Natural killer cell treated with Interleukin-12 subunit alpha and Interleukin-12 subunit beta and Interleukin-15 and Interleukin-18, amount 100 ng/mL, for 72 hours (primary cell): ENCODE measurements around the gene CACNA2D3. TPM values are rescaled to one million over a fixed set of nuclear protein-coding genes. Genes with fewer than 3 reads are reported as not detected.
"Not testable (repeated sequence)": the region's sequence is repeated elsewhere in the genome, so short reads cannot be mapped to it uniquely, and the experiment has no call there.

ENCODE experiments used
- ATAC-seq, 2 donors: fragments of 150-1000 bp; cut with Tn5 transposase in 1 of 2; sonication (Bioruptor Pico), chemical (Tn5 transposase) in 1 of 2; 2 replicates each; pipeline ENCODE4 v1.10.0; 2021
- DNase-seq: peaks from one replicate; pipeline ENCODE4 v3.0.0; 2022; ENCODE audit warnings: low spot score
- H3K27ac Mint-ChIP-seq, 2 donors: 1 replicate in 1 of 2; 2 replicates in 1 of 2; pipeline ENCODE4 v1.8.0; 2022; ENCODE audit warnings: mixed read lengths in 2 of 2, mild to moderate bottlenecking in 1 of 2, moderate library complexity in 1 of 2
- H3K27me3 Mint-ChIP-seq, 2 donors: 1 replicate in 1 of 2; 2 replicates in 1 of 2; pipeline ENCODE4 v1.8.0; 2022; ENCODE audit warnings: mixed read lengths in 2 of 2
- H3K36me3 Mint-ChIP-seq: one replicate; pipeline ENCODE4 v1.8.0; 2022; ENCODE audit warnings: mixed read lengths
- H3K4me1 Mint-ChIP-seq, 2 donors: 1 replicate in 1 of 2; 2 replicates in 1 of 2; pipeline ENCODE4 v1.8.0; 2022; ENCODE audit warnings: low read depth in 2 of 2, mixed read lengths in 2 of 2, mild to moderate bottlenecking in 1 of 2
- H3K4me3 Mint-ChIP-seq: one replicate; pipeline ENCODE4 v1.8.0; 2022; ENCODE audit warnings: mixed read lengths
- H3K9me3 Mint-ChIP-seq: 2 replicates; pipeline ENCODE4 v1.8.0; 2022; ENCODE audit warnings: mixed read lengths
- total RNA-seq, 2 donors: library from RNA; stranded (reverse); gene quantifications; one replicate each; pipeline ENCODE4 v1.2.3, GENCODE V29; 2022

CACNA2D3 gene
- not detected for total RNA-seq

GRCh38 chr3:54122324-54123002 is at the start of gene CACNA2D3:
Gene CACNA2D3, plus strand, starts transcription at chr3:54122552.
- no peak for ATAC-seq
- no peak for DNase-seq
- H3K9me3 Mint-ChIP-seq, result no peaks in the 10 kb centered on the region
- peaks cover 36 to 48% of the 10 kb centered on the region in 2 donors for H3K27me3 Mint-ChIP-seq
- no peak within 1 kb of the TSS for H3K4me3 Mint-ChIP-seq
- H3K27ac Mint-ChIP-seq, result no peak within 1 kb of the TSS
- peaks cover 6% of the 10 kb centered on the region for H3K36me3 Mint-ChIP-seq
- peaks cover 3 to 5% of the 10 kb centered on the region in 2 donors for H3K4me1 Mint-ChIP-seq

- peaks cover 0 to 7% of the 10 kb centered on the region in 2 donors for H3K27me3 Mint-ChIP-seq
These were observed 49.0 kb upstream of the CACNA2D3 start for GRCh38 chr3:54073386-54073785.

GRCh38 chr3:54079314-54079713 is 43.0 kb upstream of the CACNA2D3 start:
- Mint-ChIP-seq H3K36me3 (no peaks in the 10 kb centered on the region), H3K4me1 (no peaks in the 10 kb centered on the region), H3K4me3 (no peak overlapping the region), H3K9me3 (no peaks in the 10 kb centered on the region), H3K27ac (no peak overlapping the region), H3K27me3 (peaks cover 6% of the 10 kb centered on the region in 2 donors)
- DNase-seq (no peak), ATAC-seq (no peak)

More at GRCh38 chr3:54073386-54073785, 49.0 kb upstream of the CACNA2D3 start:
- H3K36me3 Mint-ChIP-seq, result peaks cover 10% of the 10 kb centered on the region
- ATAC-seq (no peak), DNase-seq (no peak)
- no peak overlapping the region for H3K4me3 Mint-ChIP-seq
- H3K4me1 Mint-ChIP-seq, result no peaks in the 10 kb centered on the region
- no peak overlapping the region for H3K27ac Mint-ChIP-seq
- H3K9me3 Mint-ChIP-seq, result peaks cover 9% of the 10 kb centered on the region

- Mint-ChIP-seq H3K9me3 (no peaks in the 10 kb centered on the region), H3K4me3 (no peak overlapping the region), H3K36me3 (no peaks in the 10 kb centered on the region), H3K27ac (no peak overlapping the region), H3K27me3 (peaks cover 9 to 11% of the 10 kb centered on the region in 2 donors), H3K4me1 (no peaks in the 10 kb centered on the region)
- DNase-seq (no peak), ATAC-seq (no peak)
These were observed 42.5 kb upstream of the CACNA2D3 start for GRCh38 chr3:54079730-54080325.

GRCh38 chr3:54083921-54084320 is 38.4 kb upstream of the CACNA2D3 start:
- Mint-ChIP-seq H3K9me3 (no peaks in the 10 kb centered on the region), H3K27ac (no peak overlapping the region), H3K36me3 (no peaks in the 10 kb centered on the region), H3K4me3 (no peak overlapping the region), H3K4me1 (no peaks in the 10 kb centered on the region), H3K27me3 (peaks cover 27 to 29% of the 10 kb centered on the region in 2 donors)
- ATAC-seq (no peak), DNase-seq (no peak)

GRCh38 chr3:54085936-54086335 is 36.4 kb upstream of the CACNA2D3 start:
- peaks cover 31 to 42% of the 10 kb centered on the region in 2 donors for H3K27me3 Mint-ChIP-seq
- H3K36me3 Mint-ChIP-seq, result no peaks in the 10 kb centered on the region
- H3K4me1 Mint-ChIP-seq, result no peaks in the 10 kb centered on the region
- H3K27ac Mint-ChIP-seq, result no peak overlapping the region
- ATAC-seq (no peak), DNase-seq (no peak)
- H3K9me3 Mint-ChIP-seq, result no peaks in the 10 kb centered on the region
- no peak overlapping the region for H3K4me3 Mint-ChIP-seq

- Mint-ChIP-seq H3K9me3 (no peaks in the 10 kb centered on the region), H3K27ac (no peak overlapping the region), H3K27me3 (peaks cover 31 to 42% of the 10 kb centered on the region in 2 donors), H3K4me3 (no peak overlapping the region), H3K4me1 (no peaks in the 10 kb centered on the region), H3K36me3 (no peaks in the 10 kb centered on the region)
- no peak for DNase-seq
- ATAC-seq, result no peak
These were observed 35.5 kb upstream of the CACNA2D3 start for GRCh38 chr3:54086652-54087405.

- Mint-ChIP-seq H3K36me3 (no peaks in the 10 kb centered on the region), H3K4me3 (no peak overlapping the region), H3K27ac (no peak overlapping the region), H3K9me3 (no peaks in the 10 kb centered on the region), H3K4me1 (no peaks in the 10 kb centered on the region), H3K27me3 (peaks cover 32 to 42% of the 10 kb centered on the region in 2 donors)
- DNase-seq (no peak), ATAC-seq (peak; percentile 15 to 41)
These were observed 34.6 kb upstream of the CACNA2D3 start for GRCh38 chr3:54087581-54088410.

GRCh38 chr3:54093491-54094248 is 28.7 kb upstream of the CACNA2D3 start:
- Mint-ChIP-seq H3K4me1 (no peaks in the 10 kb centered on the region), H3K9me3 (no peaks in the 10 kb centered on the region), H3K27ac (no peak overlapping the region), H3K4me3 (no peak overlapping the region), H3K36me3 (no peaks in the 10 kb centered on the region), H3K27me3 (peaks cover 11 to 22% of the 10 kb centered on the region in 2 donors)
- no peak for DNase-seq
- ATAC-seq, result no peak

GRCh38 chr3:54094926-54095325 is 27.4 kb upstream of the CACNA2D3 start:
- no peaks in the 10 kb centered on the region for H3K9me3 Mint-ChIP-seq

GRCh38 chr3:54099381-54099780 is 23.0 kb upstream of the CACNA2D3 start:
- H3K4me1 Mint-ChIP-seq, result no peaks in the 10 kb centered on the region
- no peak overlapping the region for H3K27ac Mint-ChIP-seq
- no peak overlapping the region for H3K4me3 Mint-ChIP-seq
- no peaks in the 10 kb centered on the region for H3K36me3 Mint-ChIP-seq
- peaks cover 4 to 12% of the 10 kb centered on the region in 2 donors for H3K27me3 Mint-ChIP-seq
- ATAC-seq, result no peak
- no peaks in the 10 kb centered on the region for H3K9me3 Mint-ChIP-seq
- no peak for DNase-seq

More at GRCh38 chr3:54094926-54095325, 27.4 kb upstream of the CACNA2D3 start:
- DNase-seq, result no peak
- Mint-ChIP-seq H3K4me1 (no peaks in the 10 kb centered on the region), H3K36me3 (no peaks in the 10 kb centered on the region), H3K27me3 (peaks cover 9 to 14% of the 10 kb centered on the region in 2 donors), H3K27ac (no peak overlapping the region), H3K4me3 (no peak overlapping the region)
- ATAC-seq, result no peak

GRCh38 chr3:54104084-54104483 is 18.3 kb upstream of the CACNA2D3 start:
- Mint-ChIP-seq H3K27me3 (peaks cover 5 to 6% of the 10 kb centered on the region in 2 donors), H3K27ac (no peak overlapping the region), H3K36me3 (no peaks in the 10 kb centered on the region), H3K4me1 (no peaks in the 10 kb centered on the region), H3K4me3 (no peak overlapping the region), H3K9me3 (no peaks in the 10 kb centered on the region)
- DNase-seq (no peak), ATAC-seq (no peak)

GRCh38 chr3:54116129-54116528 is 6.2 kb upstream of the CACNA2D3 start:
- not testable (repeated sequence) for DNase-seq, H3K9me3 Mint-ChIP-seq, H3K36me3 Mint-ChIP-seq, H3K27ac Mint-ChIP-seq, H3K4me3 Mint-ChIP-seq, H3K4me1 Mint-ChIP-seq, ATAC-seq
- peaks cover 24 to 44% of the 10 kb centered on the region in 2 donors for H3K27me3 Mint-ChIP-seq
